H54 (cell line): Measurements from ENCODE around the gene SLC13A5.

ENCODE experiments used
- DNase-seq: peaks from one replicate; pipeline ENCODE4 v3.0.0; 2011; ENCODE audit warnings: low spot score, mixed read lengths; ENCODE audit not compliant: insufficient read length
- FAIRE-seq: peaks from 3 replicates; lab custom pipeline; 2011; peaks lifted over from hg19 to GRCh38; lab: Jason Lieb, UNC
- POLR2A ChIP-seq: IDR thresholded peaks from 2 replicates; pipeline ENCODE4 v1.6.1; 2011; ENCODE audit warnings: low read depth, mild to moderate bottlenecking, low read length

The SLC13A5 gene

DNA sequence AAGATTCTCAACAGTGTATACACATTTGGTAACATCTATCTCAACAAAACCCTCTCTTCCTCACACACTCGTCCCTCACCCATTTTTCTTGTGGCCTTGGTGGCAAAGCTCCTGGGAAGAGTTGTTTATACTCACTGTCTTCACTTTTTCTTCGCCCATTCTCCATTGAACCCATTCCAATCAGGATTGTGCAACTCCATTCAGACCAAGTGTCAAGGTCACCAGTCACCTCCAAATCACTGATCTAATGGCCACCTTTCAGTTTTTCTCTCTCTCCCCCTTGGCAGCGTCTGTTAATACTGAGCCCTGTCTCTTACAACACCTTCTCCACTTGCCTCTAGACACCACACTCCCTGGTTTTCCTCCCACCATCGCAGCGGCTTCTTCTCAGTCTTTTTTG, 8.6 kb upstream of the SLC13A5 start:
- DNase-seq (no peak), FAIRE-seq (no peak)
- no peak for TF ChIP-seq POLR2A

- TF ChIP-seq POLR2A = no peak
- FAIRE-seq = no peak
- no peak for DNase-seq
Measured at GRCh38 chr17:6716736-6717135, 3.6 kb upstream of the SLC13A5 start.

DNA sequence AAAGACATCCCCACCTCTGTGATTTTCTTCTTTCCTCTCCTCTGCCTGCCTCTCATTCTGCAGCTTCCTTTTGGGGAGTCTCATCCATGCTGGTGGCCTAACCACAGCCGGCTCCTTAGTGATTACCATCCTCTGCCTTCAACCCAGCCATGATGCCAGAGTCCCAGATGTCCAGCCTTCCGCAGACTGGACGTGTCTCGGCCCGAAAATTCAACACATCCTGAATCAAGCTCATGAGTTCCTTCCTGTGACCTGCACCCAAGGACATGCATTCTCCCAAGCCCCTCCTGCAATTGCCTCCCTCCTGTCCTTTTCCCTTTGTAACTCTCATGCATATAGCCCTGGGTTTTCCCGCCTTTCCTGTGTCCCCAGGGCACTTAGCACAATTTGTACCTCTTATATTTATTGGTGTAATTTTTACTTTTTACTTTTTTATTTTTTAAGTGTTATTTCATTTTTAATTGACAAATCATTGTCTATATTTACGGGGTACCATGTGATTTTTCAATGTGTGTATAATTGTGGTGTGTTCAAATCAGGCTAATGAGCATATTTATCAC, 1.2 kb upstream of the SLC13A5 start:
- FAIRE-seq = no peak
- no peak for TF ChIP-seq POLR2A
- DNase-seq = no peak

DNA sequence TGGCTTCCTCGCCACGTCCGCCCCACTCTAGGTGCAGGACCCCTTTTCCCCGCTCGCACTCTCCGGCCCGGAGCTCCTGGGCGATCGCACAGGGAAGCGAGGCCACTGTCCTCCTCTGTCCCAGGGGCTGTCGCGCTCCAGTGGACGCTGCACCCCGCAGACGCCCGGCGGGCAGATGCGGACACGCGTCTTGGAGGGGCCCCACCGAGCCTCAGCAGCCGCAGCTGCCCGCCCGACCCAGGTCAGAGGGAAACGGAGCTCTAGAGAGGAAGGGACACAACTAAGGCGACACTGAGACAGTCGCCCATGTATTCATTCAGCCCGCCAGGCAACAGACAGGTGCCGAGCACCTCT, 726 bp upstream of the SLC13A5 start:
- DNase-seq = no peak
- FAIRE-seq = no peak
- no peak for TF ChIP-seq POLR2A

DNA sequence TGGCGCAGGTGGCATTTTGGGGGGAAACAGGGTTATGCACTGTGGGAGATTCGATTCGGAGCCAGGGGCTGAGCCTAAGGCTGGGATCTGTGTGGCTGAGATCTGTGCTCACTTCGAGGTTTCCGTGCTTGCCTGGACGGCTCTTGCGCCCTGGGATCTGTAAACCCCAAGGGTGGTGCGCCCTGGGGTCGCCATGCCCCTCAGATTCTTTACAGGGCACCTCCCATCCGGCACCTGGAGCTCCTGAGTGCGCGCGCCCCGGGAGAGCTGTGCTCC, 377 bp downstream of the SLC13A5 start:
- DNase-seq (no peak), FAIRE-seq (no peak)
- no peak for TF ChIP-seq POLR2A

GRCh38 chr17:6712058-6712853, 913 bp downstream of the SLC13A5 start:
- no peak for TF ChIP-seq POLR2A
- FAIRE-seq (no peak), DNase-seq (no peak)

DNA sequence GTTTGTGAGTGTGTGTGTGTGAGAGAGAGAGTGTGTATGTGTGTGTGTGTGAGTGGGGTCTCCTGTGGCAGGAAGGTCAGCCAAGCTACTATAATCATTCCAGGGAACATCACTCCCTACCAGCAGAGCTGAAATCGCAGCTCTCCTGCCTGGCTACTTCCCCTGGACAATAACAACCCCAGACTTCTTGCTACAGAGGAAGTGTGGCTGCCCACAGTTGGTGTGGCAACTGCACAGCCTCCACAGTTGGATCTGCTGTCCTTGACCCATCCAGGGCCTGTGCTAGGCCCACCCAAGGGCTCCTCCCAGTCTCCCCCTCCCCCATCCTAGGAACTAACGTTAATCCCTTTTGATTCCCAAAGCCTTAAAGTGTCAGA, 1.5 kb downstream of the SLC13A5 start:
- FAIRE-seq = no peak
- no peak for DNase-seq
- no peak for TF ChIP-seq POLR2A

GRCh38 chr17:6711081-6711674, 2.0 kb downstream of the SLC13A5 start:
- no peak for TF ChIP-seq POLR2A
- FAIRE-seq (no peak), DNase-seq (no peak)

DNA sequence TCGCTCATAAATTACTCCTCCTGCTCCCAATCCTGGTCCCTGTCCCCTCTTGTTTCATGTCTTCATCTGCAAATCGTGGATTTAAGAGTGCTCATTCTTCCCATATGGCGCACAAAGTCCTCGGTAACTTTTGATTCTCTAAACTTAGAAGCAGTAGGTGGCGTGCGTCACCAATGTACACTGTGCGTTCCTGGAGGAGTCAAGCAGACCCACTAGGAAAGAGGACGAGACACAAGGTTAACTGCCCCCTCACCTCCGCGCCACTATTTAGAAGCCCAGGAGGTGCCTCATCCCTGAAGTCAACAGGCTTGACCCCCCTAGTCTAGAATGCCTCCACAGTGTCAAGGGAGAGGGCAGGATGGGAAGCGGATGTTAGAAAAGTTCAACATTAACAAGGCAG, 2.9 kb downstream of the SLC13A5 start:
- no peak for TF ChIP-seq POLR2A
- FAIRE-seq = no peak
- DNase-seq = no peak

DNA sequence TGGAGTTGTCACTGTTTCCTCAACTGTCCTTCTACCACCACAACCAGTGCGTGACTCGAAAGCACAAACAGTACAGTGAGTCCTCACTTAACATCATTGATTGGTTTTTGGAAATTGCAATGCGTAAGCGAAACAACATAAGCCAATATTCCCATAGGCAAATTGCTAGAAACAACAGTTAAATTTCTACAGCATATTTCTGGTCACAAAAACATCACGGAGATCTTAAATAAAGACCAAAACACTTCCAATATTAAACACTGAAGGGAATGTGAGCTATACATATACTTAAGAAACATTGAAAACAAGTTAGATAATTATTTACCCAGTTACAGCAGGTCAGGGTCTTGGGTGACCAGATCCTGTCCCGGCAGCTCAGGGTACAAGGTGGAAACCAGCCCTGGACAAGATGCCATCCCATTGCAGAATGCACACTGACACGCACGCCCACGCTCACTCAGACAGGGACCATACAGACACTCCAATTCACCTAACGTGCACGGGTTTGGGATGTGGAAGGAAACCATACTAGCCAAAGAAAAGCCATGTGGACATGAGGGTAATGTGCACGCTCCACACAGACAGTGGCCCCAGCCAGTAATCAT, 4.7 kb downstream of the SLC13A5 start:
- no peak for FAIRE-seq
- no peak for DNase-seq
- no peak for TF ChIP-seq POLR2A

- FAIRE-seq (no peak), DNase-seq (no peak)
- no peak for TF ChIP-seq POLR2A
Measured at GRCh38 chr17:6706996-6707395, 6.2 kb downstream of the SLC13A5 start.

DNA sequence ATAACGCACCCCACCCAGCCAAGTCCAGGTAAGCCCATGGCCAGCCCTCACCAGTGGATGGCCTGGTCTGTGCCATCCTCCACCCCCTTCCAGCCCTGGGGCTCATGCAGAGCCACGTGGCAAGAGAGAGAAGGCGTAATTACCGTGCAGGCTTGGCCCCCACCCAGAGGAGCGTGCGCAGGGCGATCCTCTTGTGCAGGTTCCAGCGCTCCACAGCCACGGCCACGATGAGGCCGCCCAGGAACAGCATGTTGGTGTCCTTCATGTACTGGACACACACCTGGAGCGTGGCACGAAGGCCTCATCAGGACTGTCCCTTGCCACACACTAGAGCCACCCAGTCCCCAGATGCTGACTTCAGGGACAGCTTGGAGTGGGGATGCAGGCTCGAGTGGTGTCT, 6.7 kb downstream of the SLC13A5 start:
- TF ChIP-seq POLR2A = no peak
- DNase-seq (no peak), FAIRE-seq (no peak)

DNA sequence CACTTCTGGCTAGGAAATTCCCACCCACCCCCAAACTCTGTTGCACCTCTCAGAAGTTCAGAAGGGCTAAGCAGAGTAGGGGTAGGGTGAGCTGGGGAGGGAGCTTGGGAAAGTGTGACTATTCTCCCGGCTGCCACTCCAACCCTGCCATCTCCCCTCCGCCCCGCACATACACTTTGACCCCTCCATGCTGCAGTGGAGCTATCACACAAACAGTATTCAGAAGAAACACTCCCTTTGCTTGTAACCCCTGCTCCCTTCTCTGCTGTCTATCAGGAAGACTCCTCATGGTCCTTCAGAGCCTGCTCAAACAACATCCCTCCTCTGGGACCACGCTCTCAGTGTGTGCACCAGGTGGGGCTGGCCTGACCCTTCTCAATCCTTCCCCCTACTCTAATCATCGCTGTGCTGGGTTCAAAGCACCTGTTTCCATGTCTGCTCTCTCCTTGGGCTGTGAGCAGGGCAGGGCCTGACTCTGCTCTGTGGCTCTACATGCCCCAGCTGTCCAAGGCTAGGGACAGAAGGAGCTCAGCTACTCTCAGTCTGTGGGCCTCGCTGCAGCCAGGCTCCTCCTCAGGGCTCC, 8.6 kb downstream of the SLC13A5 start:
- no peak for TF ChIP-seq POLR2A
- FAIRE-seq = no peak
- DNase-seq = no peak

GRCh38 chr17:6703751-6704150, 9.4 kb downstream of the SLC13A5 start:
- DNase-seq (no peak), FAIRE-seq (no peak)
- TF ChIP-seq POLR2A = no peak
